ENCODE data around the gene PADI4.

PADI4 gene

DNA sequence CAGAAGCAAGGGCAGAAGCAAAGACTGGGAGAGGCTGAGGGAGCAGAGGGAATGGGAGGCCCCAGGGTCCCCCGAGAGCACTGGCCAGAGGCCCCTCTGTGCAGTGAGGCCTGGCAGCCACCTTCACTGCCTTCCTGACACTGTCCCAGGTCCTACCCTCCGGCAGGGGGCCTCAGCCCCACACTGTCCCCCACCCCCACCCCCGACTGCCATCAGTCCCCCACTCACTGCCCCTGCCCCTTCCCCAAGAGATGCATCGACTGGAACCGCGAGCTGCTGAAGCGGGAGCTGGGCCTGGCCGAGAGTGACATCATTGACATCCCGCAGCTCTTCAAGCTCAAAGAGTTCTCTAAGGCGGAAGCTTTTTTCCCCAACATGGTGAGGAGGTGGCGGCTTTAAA is 51.0 kb downstream of the PADI4 start:
- Histone ChIP-seq H2AFZ (no peak overlapping the region), H3K4me2 (ENCODE audit: low read length) (no peak overlapping the region), H3K9ac (no peak overlapping the region), H3K27me3 (ENCODE audit: control insufficient read depth, insufficient read depth, low read length) (no peaks in the 10 kb centered on the region), H3K79me2 (no peaks in the 10 kb centered on the region), H3K36me3 (ENCODE audit: control insufficient read depth, insufficient read depth, low read length) (no peaks in the 10 kb centered on the region), H3K4me3 (ENCODE audit: low read depth, low read length) (no peak overlapping the region), H3K9me3 (ENCODE audit: control insufficient read depth, low read length) (no peaks in the 10 kb centered on the region), H3K27ac (no peak overlapping the region), H3K4me1 (no peaks in the 10 kb centered on the region)
- TF ChIP-seq, protein P1, sequence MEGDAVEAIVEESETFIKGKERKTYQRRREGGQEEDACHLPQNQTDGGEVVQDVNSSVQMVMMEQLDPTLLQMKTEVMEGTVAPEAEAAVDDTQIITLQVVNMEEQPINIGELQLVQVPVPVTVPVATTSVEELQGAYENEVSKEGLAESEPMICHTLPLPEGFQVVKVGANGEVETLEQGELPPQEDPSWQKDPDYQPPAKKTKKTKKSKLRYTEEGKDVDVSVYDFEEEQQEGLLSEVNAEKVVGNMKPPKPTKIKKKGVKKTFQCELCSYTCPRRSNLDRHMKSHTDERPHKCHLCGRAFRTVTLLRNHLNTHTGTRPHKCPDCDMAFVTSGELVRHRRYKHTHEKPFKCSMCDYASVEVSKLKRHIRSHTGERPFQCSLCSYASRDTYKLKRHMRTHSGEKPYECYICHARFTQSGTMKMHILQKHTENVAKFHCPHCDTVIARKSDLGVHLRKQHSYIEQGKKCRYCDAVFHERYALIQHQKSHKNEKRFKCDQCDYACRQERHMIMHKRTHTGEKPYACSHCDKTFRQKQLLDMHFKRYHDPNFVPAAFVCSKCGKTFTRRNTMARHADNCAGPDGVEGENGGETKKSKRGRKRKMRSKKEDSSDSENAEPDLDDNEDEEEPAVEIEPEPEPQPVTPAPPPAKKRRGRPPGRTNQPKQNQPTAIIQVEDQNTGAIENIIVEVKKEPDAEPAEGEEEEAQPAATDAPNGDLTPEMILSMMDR (IDR thresholded peaks at IDR 0.05) = no peak

DNA sequence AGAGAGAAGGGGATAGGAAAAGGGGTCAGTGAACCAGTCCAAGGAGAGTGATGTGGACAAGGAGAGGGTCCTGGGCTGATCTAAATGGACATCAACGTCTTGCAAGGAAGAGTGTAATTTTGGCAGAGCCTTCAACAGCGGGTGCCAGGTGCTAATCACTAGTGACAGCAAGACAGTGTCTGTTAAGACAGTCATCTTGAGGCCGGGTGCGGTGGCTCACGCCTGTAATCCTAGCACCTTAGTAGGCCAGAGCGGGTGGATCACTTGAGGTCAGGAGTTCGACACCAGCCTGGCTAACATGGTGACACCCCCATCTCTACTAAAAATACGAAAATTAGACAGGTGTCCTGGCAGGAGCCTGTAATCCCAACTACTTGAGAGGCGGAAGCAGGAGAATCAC is 51.8 kb downstream of the PADI4 start:
- H3K36me3 ChIP-seq (ENCODE audit: control insufficient read depth, insufficient read depth, low read length) = no peaks in the 10 kb centered on the region
- H3K79me2 ChIP-seq = no peaks in the 10 kb centered on the region
- no peak overlapping the region for H3K9ac ChIP-seq
- H3K4me1 ChIP-seq = no peaks in the 10 kb centered on the region
- H3K27ac ChIP-seq = no peak overlapping the region
- no peaks in the 10 kb centered on the region for H3K27me3 ChIP-seq (ENCODE audit: control insufficient read depth, insufficient read depth, low read length)
- TF ChIP-seq, protein P1 (IDR thresholded peaks at IDR 0.05) = no peak
- no peak overlapping the region for H2AFZ ChIP-seq
- H3K9me3 ChIP-seq (ENCODE audit: control insufficient read depth, low read length) = no peaks in the 10 kb centered on the region
- no peak overlapping the region for H3K4me3 ChIP-seq (ENCODE audit: low read depth, low read length)
- no peak overlapping the region for H3K4me2 ChIP-seq (ENCODE audit: low read length)

DNA sequence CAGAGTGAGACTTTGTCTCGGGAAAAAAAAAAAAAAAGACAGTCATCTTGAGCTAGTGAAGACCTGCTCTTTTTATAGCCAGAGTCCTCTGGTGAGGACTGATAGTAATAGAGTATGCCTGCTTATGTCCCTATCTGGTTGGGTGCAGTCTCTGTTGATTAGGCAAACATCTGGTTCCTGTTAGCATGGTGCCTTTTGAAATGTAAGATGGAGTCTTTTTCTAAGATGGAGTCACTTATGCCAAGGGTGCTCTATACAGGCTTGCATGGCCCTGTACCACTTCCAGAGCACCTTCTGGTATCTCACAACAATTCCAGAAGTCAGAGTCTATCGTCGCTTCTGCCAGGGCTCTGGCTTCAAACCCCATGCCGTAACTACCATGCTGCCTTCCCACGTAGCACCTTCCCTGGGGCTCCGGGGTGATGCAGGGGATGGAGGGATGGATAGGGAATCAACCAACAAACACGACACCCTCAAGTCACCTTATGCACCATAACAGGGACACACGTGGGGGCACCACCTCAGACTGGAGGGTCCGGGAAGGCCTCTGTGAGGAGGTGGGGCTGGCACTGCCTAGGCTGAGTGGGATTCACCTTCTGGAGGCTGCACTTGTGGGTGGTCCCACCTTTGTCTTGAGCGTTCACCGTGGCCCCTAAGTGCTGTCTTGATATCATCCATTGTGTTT is 52.4 kb downstream of the PADI4 start:
- H3K4me3 ChIP-seq (ENCODE audit: low read depth, low read length) = no peak overlapping the region
- H3K27me3 ChIP-seq (ENCODE audit: control insufficient read depth, insufficient read depth, low read length) = no peaks in the 10 kb centered on the region
- H3K79me2 ChIP-seq = no peaks in the 10 kb centered on the region
- H3K27ac ChIP-seq = no peak overlapping the region
- TF ChIP-seq, protein P1 (IDR thresholded peaks at IDR 0.05) = no peak
- no peak overlapping the region for H3K9ac ChIP-seq
- no peaks in the 10 kb centered on the region for H3K9me3 ChIP-seq (ENCODE audit: control insufficient read depth, low read length)
- no peak overlapping the region for H2AFZ ChIP-seq
- H3K4me2 ChIP-seq (ENCODE audit: low read length) = no peak overlapping the region
- H3K4me1 ChIP-seq = no peaks in the 10 kb centered on the region
- no peaks in the 10 kb centered on the region for H3K36me3 ChIP-seq (ENCODE audit: control insufficient read depth, insufficient read depth, low read length)

DNA sequence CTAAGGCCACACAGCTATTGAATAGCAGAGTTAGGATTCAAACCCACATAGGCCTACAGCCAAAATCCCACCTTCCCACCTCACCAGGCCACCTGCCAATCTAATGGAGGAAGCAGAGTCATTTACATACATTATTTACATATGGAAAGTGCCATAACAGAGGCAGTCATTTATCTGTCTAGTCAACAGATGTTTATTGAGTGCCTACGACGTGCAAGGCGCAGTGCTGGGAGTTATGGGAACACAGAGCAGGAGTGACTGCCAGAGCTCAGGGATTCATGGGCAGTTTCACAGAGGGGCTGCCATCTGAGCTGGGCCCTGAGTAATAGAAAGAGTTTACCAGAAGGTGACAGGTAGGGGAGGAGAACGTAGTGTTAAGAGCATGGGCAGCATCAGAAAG is 53.7 kb downstream of the PADI4 start:
- no peak overlapping the region for H2AFZ ChIP-seq
- H3K4me2 ChIP-seq (ENCODE audit: low read length) = no peak overlapping the region
- no peaks in the 10 kb centered on the region for H3K4me1 ChIP-seq
- no peak overlapping the region for H3K4me3 ChIP-seq (ENCODE audit: low read depth, low read length)
- H3K27ac ChIP-seq = no peak overlapping the region
- no peaks in the 10 kb centered on the region for H3K27me3 ChIP-seq (ENCODE audit: control insufficient read depth, insufficient read depth, low read length)
- H3K9me3 ChIP-seq (ENCODE audit: control insufficient read depth, low read length) = no peaks in the 10 kb centered on the region
- TF ChIP-seq, protein P1 (IDR thresholded peaks at IDR 0.05) = no peak
- H3K36me3 ChIP-seq (ENCODE audit: control insufficient read depth, insufficient read depth, low read length) = no peaks in the 10 kb centered on the region
- no peak overlapping the region for H3K9ac ChIP-seq
- no peaks in the 10 kb centered on the region for H3K79me2 ChIP-seq

DNA sequence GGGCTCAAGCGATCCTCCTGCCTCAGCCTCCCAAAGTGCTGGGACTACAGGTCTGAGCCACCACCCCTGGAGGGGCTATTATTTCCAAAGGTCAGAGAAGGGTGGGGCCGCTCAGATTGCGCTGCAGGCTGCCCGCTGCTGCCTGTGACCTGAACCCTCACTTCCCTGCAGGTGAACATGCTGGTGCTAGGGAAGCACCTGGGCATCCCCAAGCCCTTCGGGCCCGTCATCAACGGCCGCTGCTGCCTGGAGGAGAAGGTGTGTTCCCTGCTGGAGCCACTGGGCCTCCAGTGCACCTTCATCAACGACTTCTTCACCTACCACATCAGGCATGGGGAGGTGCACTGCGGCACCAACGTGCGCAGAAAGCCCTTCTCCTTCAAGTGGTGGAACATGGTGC is 55.4 kb downstream of the PADI4 start:
- Histone ChIP-seq H3K27ac (no peak overlapping the region), H3K27me3 (ENCODE audit: control insufficient read depth, insufficient read depth, low read length) (no peaks in the 10 kb centered on the region), H3K4me2 (ENCODE audit: low read length) (no peak overlapping the region), H3K4me3 (ENCODE audit: low read depth, low read length) (no peak overlapping the region), H3K79me2 (no peaks in the 10 kb centered on the region), H3K9me3 (ENCODE audit: control insufficient read depth, low read length) (no peaks in the 10 kb centered on the region), H3K36me3 (ENCODE audit: control insufficient read depth, insufficient read depth, low read length) (no peaks in the 10 kb centered on the region), H3K9ac (no peak overlapping the region), H3K4me1 (no peaks in the 10 kb centered on the region), H2AFZ (no peak overlapping the region)
- TF ChIP-seq, protein P1 (IDR thresholded peaks at IDR 0.05) = no peak

All from parathyroid adenoma (tissue), 2 donors.